Nephron (organoid): Measurements from ENCODE around the gene FGFBP1.
A peak's percentile ranks its signal among the peaks of the same experiment; 100 is the strongest.

Experiments used
- H3K27ac Mint-ChIP-seq, 3 experiments: 2 replicates each; pipeline ENCODE4 v1.8.0; 2020; ENCODE audit warnings: mixed read lengths in 3 of 3, mild to moderate bottlenecking in 2 of 3, moderate library complexity in 1 of 3
- H3K27me3 Mint-ChIP-seq: 2 replicates; pipeline ENCODE4 v1.8.0; 2021; ENCODE audit warnings: low read depth, mild to moderate bottlenecking, moderate library complexity, mixed read lengths
- H3K36me3 Mint-ChIP-seq: 2 replicates; pipeline ENCODE4 v1.8.0; 2020; ENCODE audit warnings: low read depth, mixed read lengths
- H3K4me1 Mint-ChIP-seq: 2 replicates; pipeline ENCODE4 v1.8.0; 2020; ENCODE audit warnings: mixed read lengths
- H3K4me3 Mint-ChIP-seq, 3 experiments: 2 replicates each; pipeline ENCODE4 v1.8.0; 2020; ENCODE audit warnings: mild to moderate bottlenecking in 3 of 3, mixed read lengths in 3 of 3, moderate library complexity in 2 of 3
- H3K9me3 Mint-ChIP-seq: 2 replicates; pipeline ENCODE4 v1.8.0; 2020; ENCODE audit warnings: mixed read lengths
- TF ChIP-seq, protein P1 (sequence below), 3 experiments: fragments of 200-600 bp; sonication (generic); IDR thresholded peaks; one replicate each; pipeline ENCODE4 v1.5.0; 2021; ENCODE audit warnings: antibody characterized with exemption in 3 of 3; ENCODE audit not compliant: unreplicated experiment in 3 of 3

The FGFBP1 gene

GRCh38 chr4:15963576-15963975 is 25.0 kb upstream of the FGFBP1 start:
- Mint-ChIP-seq H3K4me3 (no peak overlapping the region), H3K4me1 (peaks cover 22% of the 10 kb centered on the region), H3K9me3 (peaks cover 10% of the 10 kb centered on the region), H3K27ac (no peak overlapping the region), H3K27me3 (peaks cover 6% of the 10 kb centered on the region), H3K36me3 (peaks cover 18% of the 10 kb centered on the region)
- TF ChIP-seq, protein P1, sequence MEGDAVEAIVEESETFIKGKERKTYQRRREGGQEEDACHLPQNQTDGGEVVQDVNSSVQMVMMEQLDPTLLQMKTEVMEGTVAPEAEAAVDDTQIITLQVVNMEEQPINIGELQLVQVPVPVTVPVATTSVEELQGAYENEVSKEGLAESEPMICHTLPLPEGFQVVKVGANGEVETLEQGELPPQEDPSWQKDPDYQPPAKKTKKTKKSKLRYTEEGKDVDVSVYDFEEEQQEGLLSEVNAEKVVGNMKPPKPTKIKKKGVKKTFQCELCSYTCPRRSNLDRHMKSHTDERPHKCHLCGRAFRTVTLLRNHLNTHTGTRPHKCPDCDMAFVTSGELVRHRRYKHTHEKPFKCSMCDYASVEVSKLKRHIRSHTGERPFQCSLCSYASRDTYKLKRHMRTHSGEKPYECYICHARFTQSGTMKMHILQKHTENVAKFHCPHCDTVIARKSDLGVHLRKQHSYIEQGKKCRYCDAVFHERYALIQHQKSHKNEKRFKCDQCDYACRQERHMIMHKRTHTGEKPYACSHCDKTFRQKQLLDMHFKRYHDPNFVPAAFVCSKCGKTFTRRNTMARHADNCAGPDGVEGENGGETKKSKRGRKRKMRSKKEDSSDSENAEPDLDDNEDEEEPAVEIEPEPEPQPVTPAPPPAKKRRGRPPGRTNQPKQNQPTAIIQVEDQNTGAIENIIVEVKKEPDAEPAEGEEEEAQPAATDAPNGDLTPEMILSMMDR (IDR thresholded peaks at IDR 0.05; ENCODE audit: unreplicated experiment in 3 of 3): no peak

DNA sequence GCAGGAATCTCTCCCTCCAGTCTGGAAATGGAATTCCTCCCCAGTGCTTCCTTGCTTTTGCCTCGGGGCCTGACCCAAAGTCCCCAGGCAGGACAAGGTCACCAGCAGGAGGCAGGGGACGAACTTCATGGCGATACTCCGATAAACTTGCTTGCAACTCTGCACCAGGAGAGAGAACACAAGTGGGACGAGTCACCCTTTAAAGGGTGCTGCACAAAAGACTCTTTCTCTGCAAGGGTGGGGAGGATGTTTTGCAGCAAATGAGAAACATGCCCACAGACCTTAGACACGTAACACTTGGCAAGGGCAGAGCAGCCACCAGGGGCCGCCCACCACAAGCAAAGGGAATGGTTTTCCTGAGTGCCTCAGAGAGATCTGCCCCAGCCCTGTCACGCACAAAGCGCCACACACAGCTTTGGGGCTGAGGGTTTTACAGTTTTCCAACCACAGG is 24.5 kb upstream of the FGFBP1 start, which contains the start of gene FGFBP2:
Gene FGFBP2 (minus strand): TSS at position 175 of the 451 bp plus-strand sequence. CDS start 46 bp downstream, at position 129.
- TF ChIP-seq, protein P1 (IDR thresholded peaks at IDR 0.05; ENCODE audit: unreplicated experiment in 3 of 3): peak; percentile 21 to 48 (median 33)
- Mint-ChIP-seq H3K27ac (no peak within 1 kb of the TSS), H3K9me3 (peaks cover 10% of the 10 kb centered on the region), H3K4me1 (peaks cover 22% of the 10 kb centered on the region), H3K36me3 (peaks cover 14% of the 10 kb centered on the region), H3K4me3 (no peak within 1 kb of the TSS), H3K27me3 (peaks cover 6% of the 10 kb centered on the region)

DNA sequence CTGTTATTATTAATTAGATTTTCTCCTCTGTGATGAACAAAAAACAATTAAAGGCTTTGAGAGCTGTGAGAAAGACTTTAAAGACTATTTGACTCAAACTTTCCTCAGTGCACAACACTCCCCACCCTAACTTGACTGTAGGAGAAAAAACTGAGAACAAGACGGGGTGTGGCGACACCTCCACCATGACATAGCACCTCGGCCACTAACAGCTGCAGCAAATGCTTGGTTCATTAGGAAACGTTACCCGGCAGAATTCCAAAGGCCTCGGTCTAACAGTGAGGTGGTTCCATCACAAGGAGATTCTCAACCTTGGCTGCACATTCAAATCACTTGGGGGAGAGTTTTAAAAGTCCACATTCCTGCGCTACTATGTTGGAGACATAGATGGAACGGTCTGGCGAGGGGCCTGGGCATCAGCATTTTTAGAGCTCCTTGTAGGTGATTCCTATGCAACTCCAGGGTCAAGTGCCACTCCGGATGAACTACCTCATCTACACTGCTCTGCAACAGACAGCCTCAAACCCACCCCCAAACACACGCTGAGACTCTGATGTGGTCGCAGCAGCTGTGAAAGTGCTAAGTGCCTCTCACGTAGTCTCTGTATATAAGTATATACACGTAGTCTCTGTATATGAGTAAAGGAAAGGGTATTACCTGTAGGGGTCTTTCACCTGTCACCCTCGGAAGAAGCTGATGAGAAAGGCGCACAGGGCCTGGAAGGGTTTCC is 23.4 kb upstream of the FGFBP1 start:
- no peak overlapping the region for H3K27ac Mint-ChIP-seq
- H3K4me1 Mint-ChIP-seq: peaks cover 22% of the 10 kb centered on the region
- TF ChIP-seq, protein P1 (IDR thresholded peaks at IDR 0.05; ENCODE audit: unreplicated experiment in 3 of 3): no peak
- H3K9me3 Mint-ChIP-seq: peaks cover 8% of the 10 kb centered on the region
- peaks cover 9% of the 10 kb centered on the region for H3K36me3 Mint-ChIP-seq
- no peak overlapping the region for H3K4me3 Mint-ChIP-seq
- H3K27me3 Mint-ChIP-seq: peaks cover 6% of the 10 kb centered on the region

- peaks cover 19% of the 10 kb centered on the region for H3K9me3 Mint-ChIP-seq
- TF ChIP-seq, protein P1 (IDR thresholded peaks at IDR 0.05; ENCODE audit: unreplicated experiment in 3 of 3): no peak
- H3K4me1 Mint-ChIP-seq: peaks cover 22% of the 10 kb centered on the region
- no peak overlapping the region for H3K27ac Mint-ChIP-seq
- peaks cover 3% of the 10 kb centered on the region for H3K27me3 Mint-ChIP-seq
- H3K4me3 Mint-ChIP-seq: no peak overlapping the region
- H3K36me3 Mint-ChIP-seq: no peaks in the 10 kb centered on the region
Observed at GRCh38 chr4:15958562-15958961, 20.0 kb upstream of the FGFBP1 start.

DNA sequence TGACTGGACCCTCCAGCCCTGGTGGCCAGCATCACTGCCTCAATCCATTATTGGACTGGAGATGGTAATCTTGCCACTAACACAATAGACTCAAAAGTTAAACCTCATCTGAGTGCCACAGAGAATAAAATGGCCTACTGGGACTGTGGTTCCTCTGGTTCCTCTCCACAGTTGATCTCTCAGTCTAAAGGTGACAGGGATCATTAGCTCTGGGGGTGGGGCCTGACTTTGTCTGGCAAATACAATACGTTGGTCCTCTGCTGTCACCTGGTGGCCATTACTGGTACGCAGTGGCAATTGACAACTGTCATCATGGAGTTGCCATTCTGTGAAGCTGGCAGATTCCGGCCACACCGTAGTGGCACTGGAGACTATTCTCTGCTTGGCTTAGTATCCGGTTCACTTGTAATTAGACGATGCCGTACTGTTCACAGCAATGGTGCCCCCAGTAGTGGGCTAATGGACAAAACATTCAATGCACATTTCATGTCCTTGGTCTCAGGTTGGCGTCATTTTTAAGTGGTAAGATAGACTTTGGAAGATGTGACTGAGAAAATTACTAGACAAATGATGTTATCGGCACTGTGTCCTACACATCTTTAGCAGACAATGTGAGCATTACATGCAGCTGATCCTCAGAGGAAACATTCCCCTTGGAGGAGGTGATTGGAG is 17.8 kb upstream of the FGFBP1 start:
- peaks cover 25% of the 10 kb centered on the region for H3K9me3 Mint-ChIP-seq
- peaks cover 12% of the 10 kb centered on the region for H3K4me1 Mint-ChIP-seq
- H3K4me3 Mint-ChIP-seq: no peak overlapping the region
- TF ChIP-seq, protein P1 (IDR thresholded peaks at IDR 0.05; ENCODE audit: unreplicated experiment in 3 of 3): peak; percentile 48 to 63 (median 59)
- no peak overlapping the region for H3K27ac Mint-ChIP-seq
- H3K36me3 Mint-ChIP-seq: no peaks in the 10 kb centered on the region
- no peaks in the 10 kb centered on the region for H3K27me3 Mint-ChIP-seq
